ENCODE measurements around the gene CCL2. TPM values are rescaled to one million over a fixed set of nuclear protein-coding genes. Genes with fewer than 3 reads are reported as not detected.

Gene CCL2
- total RNA-seq, 2 donors from 2014 or later: 46.3 to 118 TPM

DNA sequence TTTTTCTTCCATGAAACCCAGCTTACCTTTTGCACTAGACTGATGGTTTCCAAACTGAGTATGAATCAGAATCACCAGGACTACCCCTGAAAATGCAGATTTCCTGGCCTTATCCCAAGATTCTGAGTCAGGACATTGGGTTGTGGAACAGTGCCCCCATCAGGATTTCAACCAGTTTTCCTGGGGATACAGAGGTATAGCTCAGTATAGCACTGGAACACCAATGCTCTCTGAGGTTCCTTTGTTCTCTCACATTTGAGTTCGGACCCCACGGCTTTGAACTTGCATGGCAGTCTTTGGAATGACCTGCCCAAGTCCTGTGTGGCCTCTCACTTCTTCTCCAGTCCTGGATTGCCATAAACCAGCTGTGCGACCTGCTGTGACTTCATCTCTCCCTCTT is 51.4 kb downstream of the CCL2 start:
- H3K36me3 ChIP-seq: no peaks in the 10 kb centered on the region
- peak; percentile 63 for DNase-seq (ENCODE audit: low spot score)
- H3K27ac ChIP-seq: no peak overlapping the region
- TF ChIP-seq, protein P1, sequence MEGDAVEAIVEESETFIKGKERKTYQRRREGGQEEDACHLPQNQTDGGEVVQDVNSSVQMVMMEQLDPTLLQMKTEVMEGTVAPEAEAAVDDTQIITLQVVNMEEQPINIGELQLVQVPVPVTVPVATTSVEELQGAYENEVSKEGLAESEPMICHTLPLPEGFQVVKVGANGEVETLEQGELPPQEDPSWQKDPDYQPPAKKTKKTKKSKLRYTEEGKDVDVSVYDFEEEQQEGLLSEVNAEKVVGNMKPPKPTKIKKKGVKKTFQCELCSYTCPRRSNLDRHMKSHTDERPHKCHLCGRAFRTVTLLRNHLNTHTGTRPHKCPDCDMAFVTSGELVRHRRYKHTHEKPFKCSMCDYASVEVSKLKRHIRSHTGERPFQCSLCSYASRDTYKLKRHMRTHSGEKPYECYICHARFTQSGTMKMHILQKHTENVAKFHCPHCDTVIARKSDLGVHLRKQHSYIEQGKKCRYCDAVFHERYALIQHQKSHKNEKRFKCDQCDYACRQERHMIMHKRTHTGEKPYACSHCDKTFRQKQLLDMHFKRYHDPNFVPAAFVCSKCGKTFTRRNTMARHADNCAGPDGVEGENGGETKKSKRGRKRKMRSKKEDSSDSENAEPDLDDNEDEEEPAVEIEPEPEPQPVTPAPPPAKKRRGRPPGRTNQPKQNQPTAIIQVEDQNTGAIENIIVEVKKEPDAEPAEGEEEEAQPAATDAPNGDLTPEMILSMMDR (IDR thresholded peaks at IDR 0.05): peak; percentile 27 to 68
- H3K27me3 ChIP-seq: no peaks in the 10 kb centered on the region
- H3K4me3 ChIP-seq: no peak overlapping the region
- H3K4me1 ChIP-seq: peaks cover 0 to 36% of the 10 kb centered on the region in 2 donors
- H3K9me3 ChIP-seq: no peaks in the 10 kb centered on the region

Other genes starting within 250 kb of the CCL2 start
- not detected for gene CCL7, start 14.9 kb downstream of the CCL2 start, total RNA-seq
- gene CCL11, start 30.5 kb downstream of the CCL2 start, total RNA-seq: 1 to 10 TPM in 1 of 2 donors, under 1 TPM in 1; 0.75 to 1.6 TPM
- under 1 TPM in 1 of 2 donors, not detected in 1; 0.52 TPM for gene CCL8, start 64.2 kb downstream of the CCL2 start, total RNA-seq
- 1 to 10 TPM in 1 of 2 donors, under 1 TPM in 1; 0.90 to 1.3 TPM for gene CCL13, start 101.2 kb downstream of the CCL2 start, total RNA-seq
- gene CCL1, start 107.9 kb downstream of the CCL2 start, total RNA-seq: not detected